HG03571 (cell line): ENCODE measurements around the gene CTU2.
A peak's percentile ranks its signal among the peaks of the same experiment; 100 is the strongest.

ENCODE experiments used
- ATAC-seq: cut with Tn5 transposase; IDR thresholded peaks from one replicate; pipeline ENCODE4 v1.9.1; 2021; ENCODE audit not compliant: unreplicated experiment

CTU2 gene

GRCh38 chr16:88696441-88696840 is 9.9 kb upstream of the CTU2 start:
- ATAC-seq, result no peak

- ATAC-seq, result no peak
Observed at GRCh38 chr16:88697116-88697830, 9.0 kb upstream of the CTU2 start.

- no peak for ATAC-seq
Observed at GRCh38 chr16:88697831-88698615, 8.3 kb upstream of the CTU2 start.

GRCh38 chr16:88698646-88699045 is 7.7 kb upstream of the CTU2 start:
- ATAC-seq, result no peak

- no peak for ATAC-seq
Observed at GRCh38 chr16:88699180-88699579, 7.1 kb upstream of the CTU2 start.

DNA sequence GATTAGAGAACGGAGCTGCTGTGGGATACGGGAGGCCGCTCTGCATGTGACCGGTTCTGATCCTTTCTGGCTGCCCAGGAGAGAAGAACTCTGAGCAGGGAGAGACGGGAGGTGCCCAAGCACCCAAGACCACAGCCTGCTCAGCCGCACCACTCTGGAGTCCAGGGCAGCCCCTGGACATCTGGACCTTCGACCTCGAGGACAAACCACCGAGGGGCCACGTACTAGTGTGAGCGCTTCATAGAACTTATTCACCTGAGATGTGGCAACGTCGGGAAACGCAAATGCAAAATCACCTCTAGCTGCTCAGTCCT is 6.0 kb upstream of the CTU2 start:
- ATAC-seq, result no peak

DNA sequence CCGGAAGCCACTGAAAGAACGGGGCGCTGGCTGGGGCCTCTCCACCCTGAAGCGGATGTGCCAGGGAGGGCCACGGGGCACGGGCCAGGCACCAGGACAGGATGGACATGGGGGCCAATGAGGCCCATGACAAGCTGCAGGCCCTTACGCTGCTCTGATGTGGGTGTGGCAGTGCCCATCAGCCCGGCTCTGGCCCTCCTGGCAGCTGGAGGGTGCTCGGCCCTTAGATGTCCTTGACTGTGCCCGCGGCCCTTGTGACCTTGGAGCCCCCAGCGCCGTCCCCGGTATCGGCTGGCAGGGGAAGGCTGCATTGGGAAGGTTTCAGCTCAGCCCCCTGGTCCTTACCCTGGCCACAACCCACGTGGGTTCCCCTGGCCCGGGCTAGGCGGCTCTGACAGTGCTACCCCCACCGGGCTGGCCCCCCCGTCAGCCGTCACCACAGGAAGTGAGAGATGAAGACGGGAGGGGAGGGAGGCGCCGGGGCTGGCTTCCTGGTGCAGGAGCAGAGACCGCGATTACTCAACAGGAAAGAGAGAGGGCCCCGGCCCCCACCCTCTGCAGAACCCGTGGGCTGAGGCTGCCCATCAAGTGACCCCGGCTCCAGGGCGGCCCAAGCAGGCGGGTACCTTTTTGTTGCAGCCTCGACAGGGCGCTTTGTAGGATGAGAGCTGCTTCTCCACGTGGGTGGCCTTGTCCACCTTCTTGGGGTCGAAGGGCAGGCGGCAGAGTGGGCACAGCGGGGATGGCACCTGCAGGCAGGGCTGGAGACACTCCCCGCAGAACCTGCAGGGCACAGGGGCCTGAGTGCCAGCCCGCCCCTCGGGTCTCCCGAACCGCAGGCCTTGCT is 5.4 kb upstream of the CTU2 start:
- peak; percentile 70 for ATAC-seq

DNA sequence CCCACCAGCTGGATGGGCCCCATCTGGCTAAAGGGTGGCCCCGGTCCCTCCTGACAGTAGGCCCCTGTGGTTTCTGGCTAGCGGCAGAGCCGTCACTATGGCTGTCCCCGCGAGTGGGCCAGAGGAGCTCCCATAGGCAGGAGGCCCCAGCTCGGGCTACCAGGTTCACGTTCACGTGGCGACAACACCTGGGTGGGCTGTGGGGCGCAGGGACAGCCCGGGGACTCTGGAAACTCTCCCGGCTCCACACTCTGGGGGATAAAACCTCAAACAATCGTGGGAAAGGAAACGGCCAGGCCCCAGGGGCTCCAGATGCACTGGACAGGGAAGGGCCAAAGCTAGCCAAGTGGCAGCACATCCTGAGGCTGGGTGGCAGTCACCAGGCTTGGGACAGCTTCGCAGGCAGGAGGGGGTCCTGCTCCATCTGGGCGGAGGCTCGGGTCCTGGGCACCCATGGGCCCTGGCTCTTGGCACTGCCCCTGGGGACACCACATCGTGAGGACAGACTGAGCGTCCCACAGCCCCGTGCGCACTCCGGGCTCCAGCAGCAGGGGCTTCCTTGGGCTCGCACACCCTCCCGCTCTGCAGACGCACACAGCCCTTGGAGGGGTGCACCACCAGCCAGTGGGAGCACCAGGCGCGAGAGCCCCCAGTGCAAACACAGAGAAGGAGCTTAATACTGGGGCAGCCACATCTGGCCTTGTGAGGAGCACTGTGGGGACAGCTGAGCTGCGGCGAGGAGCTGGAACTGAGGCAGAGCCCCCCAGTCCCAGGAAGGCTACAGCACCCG is 4.5 kb upstream of the CTU2 start:
- ATAC-seq, result no peak

DNA sequence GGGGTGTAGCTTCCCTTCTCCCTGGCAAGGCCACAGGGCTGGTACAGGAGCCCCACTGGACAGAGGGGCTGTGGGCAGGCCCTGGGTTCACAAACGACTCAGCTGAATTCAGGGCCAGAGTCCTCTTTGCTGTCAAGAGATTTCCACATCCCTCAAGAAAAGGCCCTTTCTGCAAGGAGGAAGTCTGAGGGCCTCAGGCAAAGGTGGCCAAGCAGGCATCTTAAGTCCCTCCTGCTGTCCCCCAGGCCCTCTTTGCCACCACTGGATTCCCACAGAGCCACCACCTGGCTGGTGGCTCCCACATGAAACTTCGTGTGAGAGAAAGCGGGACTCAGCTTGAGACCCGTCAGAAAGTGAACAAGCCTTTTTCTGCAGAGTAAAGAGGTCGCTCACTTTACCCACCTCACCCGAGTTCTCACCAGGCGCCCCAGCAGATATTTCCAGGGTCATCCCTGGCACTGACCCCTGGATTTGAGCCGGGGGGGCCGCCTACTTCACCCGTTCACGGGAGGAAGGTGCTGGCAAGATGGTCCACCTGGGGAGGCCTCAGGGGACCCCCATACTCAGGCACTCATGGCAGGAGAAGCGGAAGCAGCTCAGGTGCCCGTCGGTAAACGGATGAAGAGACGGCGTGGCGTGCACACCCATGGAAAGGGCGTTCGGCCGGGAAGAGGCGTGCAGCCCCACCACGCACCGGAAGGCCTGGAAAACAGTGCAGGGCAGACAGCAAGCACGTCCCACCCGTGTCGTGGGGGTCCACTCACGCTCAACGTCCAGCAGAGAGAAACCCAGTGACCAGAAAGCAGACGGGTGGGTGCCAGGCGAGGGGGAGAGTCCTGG is 3.7 kb upstream of the CTU2 start:
- ATAC-seq, result no peak

- ATAC-seq, result no peak
Observed at GRCh38 chr16:88703486-88704309, 2.6 kb upstream of the CTU2 start.

- no peak for ATAC-seq
Observed at GRCh38 chr16:88705076-88705684, 1.1 kb upstream of the CTU2 start.

- peak; percentile 13 for ATAC-seq
Observed at GRCh38 chr16:88705801-88706228, 488 bp upstream of the CTU2 start.

- ATAC-seq, result no peak
Observed at GRCh38 chr16:88706965-88707826, 893 bp downstream of the CTU2 start.

DNA sequence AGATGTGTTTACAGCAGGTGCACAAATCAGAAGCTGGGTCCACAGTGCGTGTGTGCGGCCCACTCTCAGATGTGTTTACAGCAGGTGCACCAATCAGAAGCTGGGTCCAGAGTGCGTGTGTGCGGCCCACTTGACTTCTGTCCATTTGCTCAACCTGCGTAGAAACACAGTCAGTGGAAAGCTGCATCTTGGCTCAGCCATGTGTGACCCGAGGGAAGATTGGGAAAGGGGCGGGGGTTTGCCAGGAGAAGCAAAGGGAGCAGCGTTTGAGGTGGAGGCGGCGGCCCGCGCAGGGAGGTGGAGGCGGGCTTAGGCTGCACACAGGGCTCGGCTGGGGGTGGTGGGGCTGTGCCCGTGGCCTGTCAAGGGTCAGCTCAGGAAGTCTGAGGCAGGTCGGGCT is 4.3 kb downstream of the CTU2 start:
- no peak for ATAC-seq

- no peak for ATAC-seq
Observed at GRCh38 chr16:88711750-88712340, 5.5 kb downstream of the CTU2 start.

GRCh38 chr16:88712362-88712979 is 6.2 kb downstream of the CTU2 start:
- ATAC-seq, result no peak

DNA sequence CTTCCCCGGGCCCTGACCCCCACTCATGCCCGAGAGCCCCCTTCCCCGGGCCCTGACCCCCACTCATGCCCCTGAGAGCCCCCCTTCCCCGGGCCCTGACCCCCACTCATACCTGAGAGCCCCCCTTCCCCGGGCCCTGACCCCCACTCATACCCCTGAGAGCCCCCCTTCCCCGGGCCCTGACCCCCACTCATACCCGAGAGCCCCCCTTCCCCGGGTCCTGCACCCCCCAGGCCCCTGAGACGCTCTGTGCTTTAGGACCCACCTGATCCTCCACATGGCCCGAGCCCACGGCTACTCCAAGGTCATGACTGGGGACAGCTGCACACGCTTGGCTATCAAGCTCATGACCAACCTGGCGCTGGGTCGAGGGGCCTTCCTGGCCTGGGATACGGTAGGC is 6.8 kb downstream of the CTU2 start:
- no peak for ATAC-seq
